OCI-LY3 (cell line): Measurements from ENCODE around the gene SNX6.

Source experiments
- EZH2phosphoT487 ChIP-seq: fragments of 200-600 bp; shearing (Covaris generic); IDR thresholded peaks from 2 replicates; pipeline ENCODE4 v1.6.1; 2018; ENCODE audit warnings: antibody characterized with exemption, mixed run types, low read depth
- TF ChIP-seq, protein P1 (sequence below): fragments of 200-600, 300-600 bp; sonication (generic); IDR thresholded peaks from 2 replicates; pipeline ENCODE4 v1.5.1; 2014; ENCODE audit warnings: antibody characterized with exemption, low read length, low read depth

DNA sequence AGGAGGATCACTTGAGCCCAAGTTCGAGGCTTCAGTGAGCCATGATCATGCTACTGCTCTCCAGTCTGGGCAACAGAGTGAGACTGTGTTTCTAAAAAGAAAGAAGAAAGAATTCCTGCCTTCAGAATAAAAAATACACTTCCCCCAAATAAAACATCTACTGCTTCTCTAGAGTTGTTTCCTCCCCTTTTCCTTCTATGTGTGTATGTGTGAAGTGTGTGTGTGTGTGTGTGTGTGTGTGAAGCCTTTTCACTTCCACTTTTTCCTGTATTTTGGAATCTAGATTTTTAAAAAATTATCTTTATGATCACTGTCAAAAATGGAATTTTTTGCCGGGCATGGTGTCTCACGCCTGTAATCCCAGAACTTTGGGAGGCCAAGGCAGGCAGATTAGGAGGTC, 12.6 kb upstream of the SNX6 start:
- TF ChIP-seq, protein P1, sequence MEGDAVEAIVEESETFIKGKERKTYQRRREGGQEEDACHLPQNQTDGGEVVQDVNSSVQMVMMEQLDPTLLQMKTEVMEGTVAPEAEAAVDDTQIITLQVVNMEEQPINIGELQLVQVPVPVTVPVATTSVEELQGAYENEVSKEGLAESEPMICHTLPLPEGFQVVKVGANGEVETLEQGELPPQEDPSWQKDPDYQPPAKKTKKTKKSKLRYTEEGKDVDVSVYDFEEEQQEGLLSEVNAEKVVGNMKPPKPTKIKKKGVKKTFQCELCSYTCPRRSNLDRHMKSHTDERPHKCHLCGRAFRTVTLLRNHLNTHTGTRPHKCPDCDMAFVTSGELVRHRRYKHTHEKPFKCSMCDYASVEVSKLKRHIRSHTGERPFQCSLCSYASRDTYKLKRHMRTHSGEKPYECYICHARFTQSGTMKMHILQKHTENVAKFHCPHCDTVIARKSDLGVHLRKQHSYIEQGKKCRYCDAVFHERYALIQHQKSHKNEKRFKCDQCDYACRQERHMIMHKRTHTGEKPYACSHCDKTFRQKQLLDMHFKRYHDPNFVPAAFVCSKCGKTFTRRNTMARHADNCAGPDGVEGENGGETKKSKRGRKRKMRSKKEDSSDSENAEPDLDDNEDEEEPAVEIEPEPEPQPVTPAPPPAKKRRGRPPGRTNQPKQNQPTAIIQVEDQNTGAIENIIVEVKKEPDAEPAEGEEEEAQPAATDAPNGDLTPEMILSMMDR: no peak
- TF ChIP-seq EZH2phosphoT487: no peak
